ENCODE results near the gene COMMD8. TPM values are rescaled to one million over a fixed set of nuclear protein-coding genes. Genes with fewer than 3 reads are reported as not detected.

The COMMD8 gene
- total RNA-seq, 4 donors from 2014 or later, result 9.0 to 13.5 (median 10.5) TPM

DNA sequence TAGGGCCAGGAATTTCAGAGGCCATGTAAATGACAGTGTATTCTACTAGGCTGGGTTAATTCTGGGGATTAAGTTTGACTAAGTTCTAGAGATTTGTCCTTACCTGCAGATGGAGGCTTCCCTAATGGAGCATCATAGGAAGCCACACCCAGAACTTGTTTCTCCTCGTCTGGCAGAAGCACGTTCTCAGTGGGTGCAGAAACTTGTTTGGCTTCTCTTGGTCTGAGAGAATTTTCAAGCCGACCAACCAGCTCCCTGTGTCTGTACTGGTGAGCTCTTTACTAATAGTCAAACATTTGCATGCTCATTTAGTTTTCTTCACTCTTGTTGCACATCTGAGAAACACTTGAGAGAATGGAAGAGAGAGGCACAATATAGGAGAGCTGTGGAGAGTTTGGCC lies 20.7 kb upstream of the COMMD8 start:
- WGBS, 2 donors, result 55 to 67% methylated on average over 3 of the region's 3 CpGs
- H3K4me1 ChIP-seq, result peaks cover 0 to 35% (median 17%) of the 10 kb centered on the region in 4 donors
- peaks cover 0 to 4% (median 0%) of the 10 kb centered on the region in 3 donors for H3K36me3 ChIP-seq
- no peak for DNase-seq (ENCODE audit: low spot score in 2 of 2)
- TF ChIP-seq, protein P1, sequence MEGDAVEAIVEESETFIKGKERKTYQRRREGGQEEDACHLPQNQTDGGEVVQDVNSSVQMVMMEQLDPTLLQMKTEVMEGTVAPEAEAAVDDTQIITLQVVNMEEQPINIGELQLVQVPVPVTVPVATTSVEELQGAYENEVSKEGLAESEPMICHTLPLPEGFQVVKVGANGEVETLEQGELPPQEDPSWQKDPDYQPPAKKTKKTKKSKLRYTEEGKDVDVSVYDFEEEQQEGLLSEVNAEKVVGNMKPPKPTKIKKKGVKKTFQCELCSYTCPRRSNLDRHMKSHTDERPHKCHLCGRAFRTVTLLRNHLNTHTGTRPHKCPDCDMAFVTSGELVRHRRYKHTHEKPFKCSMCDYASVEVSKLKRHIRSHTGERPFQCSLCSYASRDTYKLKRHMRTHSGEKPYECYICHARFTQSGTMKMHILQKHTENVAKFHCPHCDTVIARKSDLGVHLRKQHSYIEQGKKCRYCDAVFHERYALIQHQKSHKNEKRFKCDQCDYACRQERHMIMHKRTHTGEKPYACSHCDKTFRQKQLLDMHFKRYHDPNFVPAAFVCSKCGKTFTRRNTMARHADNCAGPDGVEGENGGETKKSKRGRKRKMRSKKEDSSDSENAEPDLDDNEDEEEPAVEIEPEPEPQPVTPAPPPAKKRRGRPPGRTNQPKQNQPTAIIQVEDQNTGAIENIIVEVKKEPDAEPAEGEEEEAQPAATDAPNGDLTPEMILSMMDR (IDR thresholded peaks at IDR 0.05), result no peak
- TF ChIP-seq EP300 (IDR thresholded peaks at IDR 0.05), result no peak
- no peak for TF ChIP-seq POLR2A (IDR thresholded peaks at IDR 0.05)
- no peaks in the 10 kb centered on the region for H3K27me3 ChIP-seq
- peaks cover 0 to 4% (median 0%) of the 10 kb centered on the region in 4 donors for H3K9me3 ChIP-seq
- peak overlapping the region; percentile 84 to 98 (median 94) for H3K27ac ChIP-seq
- H3K4me3 ChIP-seq, result no peak overlapping the region

GRCh38 chr4:47483745-47484144 lies 20.2 kb upstream of the COMMD8 start:
- TF ChIP-seq EP300 (IDR thresholded peaks at IDR 0.05) (no peak), POLR2A (IDR thresholded peaks at IDR 0.05) (no peak)
- TF ChIP-seq, protein P1 (IDR thresholded peaks at IDR 0.05), result no peak
- Histone ChIP-seq H3K27ac (peak overlapping the region; percentile 84 to 98 (median 94)), H3K27me3 (no peaks in the 10 kb centered on the region), H3K4me3 (no peak overlapping the region), H3K9me3 (peaks cover 0 to 1% (median 0%) of the 10 kb centered on the region in 4 donors), H3K4me1 (peaks cover 0 to 31% (median 17%) of the 10 kb centered on the region in 4 donors), H3K36me3 (peaks cover 0 to 3% (median 0%) of the 10 kb centered on the region in 3 donors)
- WGBS, 2 donors, result 71 to 82% methylated on average over 3 of the region's 3 CpGs
- no peak for DNase-seq (ENCODE audit: low spot score in 2 of 2)

DNA sequence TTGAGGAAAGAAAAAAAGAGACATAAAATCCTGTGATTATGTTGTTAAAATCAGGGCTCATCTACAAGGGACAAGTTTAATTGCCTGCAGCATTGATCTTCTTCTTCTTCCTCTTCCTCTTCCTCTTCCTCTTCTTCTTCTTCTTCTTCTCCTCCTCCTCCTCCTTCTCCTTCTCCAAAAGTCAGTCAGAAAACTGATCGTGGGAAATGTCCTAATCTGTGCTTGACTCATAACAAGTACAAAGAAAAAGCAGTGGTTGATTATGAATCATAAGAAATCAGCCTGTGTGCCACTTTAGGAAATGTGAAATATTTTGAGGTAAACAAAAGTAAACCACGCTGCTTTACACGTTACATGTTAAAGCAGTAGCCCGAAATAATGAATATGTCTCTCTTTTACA lies 18.8 kb upstream of the COMMD8 start:
- no peaks in the 10 kb centered on the region for H3K9me3 ChIP-seq
- H3K4me3 ChIP-seq, result no peak overlapping the region
- no peaks in the 10 kb centered on the region for H3K36me3 ChIP-seq
- no peak for DNase-seq (ENCODE audit: low spot score in 2 of 2)
- no peaks in the 10 kb centered on the region for H3K27me3 ChIP-seq
- H3K27ac ChIP-seq, result peak overlapping the region in 2 of 4 donors; percentile 26 to 93
- peaks cover 0 to 23% (median 17%) of the 10 kb centered on the region in 4 donors for H3K4me1 ChIP-seq
- 69 to 72% methylated on average over 4 of the region's 4 CpGs for WGBS, 2 donors
- TF ChIP-seq EP300 (IDR thresholded peaks at IDR 0.05) (no peak), POLR2A (IDR thresholded peaks at IDR 0.05) (no peak)
- TF ChIP-seq, protein P1 (IDR thresholded peaks at IDR 0.05), result no peak

DNA sequence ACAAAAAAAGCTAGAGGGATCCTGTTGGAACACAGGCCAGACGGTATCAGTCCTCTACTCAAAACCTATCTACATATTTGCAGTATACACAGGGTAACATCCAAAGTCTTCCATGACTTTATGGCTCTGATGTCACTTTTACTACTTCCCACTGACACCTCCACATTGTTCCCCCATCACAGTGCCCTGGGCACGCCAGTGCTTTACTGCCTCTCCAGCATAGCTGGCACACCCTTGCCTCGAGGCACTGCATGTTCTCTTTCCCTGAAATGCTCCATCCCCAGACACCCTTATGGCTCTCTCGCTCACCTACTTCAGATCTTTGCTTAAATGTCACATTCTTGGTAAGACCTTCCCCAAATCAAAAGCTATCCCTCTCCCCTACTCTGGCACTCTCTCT lies 15.3 kb upstream of the COMMD8 start:
- no peaks in the 10 kb centered on the region for H3K27me3 ChIP-seq
- H3K27ac ChIP-seq, result no peak overlapping the region
- no peak overlapping the region for H3K4me3 ChIP-seq
- no peaks in the 10 kb centered on the region for H3K36me3 ChIP-seq
- WGBS, 2 donors, result 77 to 84% methylated on average over 4 of the region's 4 CpGs
- DNase-seq (ENCODE audit: low spot score in 2 of 2), result no peak
- H3K9me3 ChIP-seq, result no peaks in the 10 kb centered on the region
- peaks cover 0 to 10% (median 3%) of the 10 kb centered on the region in 4 donors for H3K4me1 ChIP-seq
- TF ChIP-seq POLR2A (IDR thresholded peaks at IDR 0.05), result no peak
- TF ChIP-seq EP300 (IDR thresholded peaks at IDR 0.05), result no peak
- TF ChIP-seq, protein P1 (IDR thresholded peaks at IDR 0.05), result no peak

DNA sequence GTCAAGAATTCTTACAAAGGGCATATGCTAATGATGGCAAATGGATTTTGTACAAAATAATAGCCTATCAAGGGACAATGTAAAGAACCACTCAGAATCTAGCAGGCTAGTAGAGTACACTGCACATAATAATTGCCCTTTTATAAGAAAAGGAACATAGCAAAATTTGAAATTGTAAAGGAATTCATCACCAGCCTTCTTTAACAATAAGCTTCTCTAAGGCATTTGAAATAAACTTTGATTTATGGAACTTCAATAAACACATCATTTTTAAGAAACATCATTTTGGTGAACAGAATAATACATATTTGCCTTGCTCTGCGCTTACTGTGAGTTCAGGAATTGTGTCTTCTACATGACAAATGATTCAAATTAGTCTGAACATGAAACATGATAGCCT lies 11.9 kb upstream of the COMMD8 start:
- Histone ChIP-seq H3K27ac (no peak overlapping the region), H3K27me3 (no peaks in the 10 kb centered on the region), H3K4me1 (no peaks in the 10 kb centered on the region), H3K4me3 (no peak overlapping the region), H3K9me3 (no peaks in the 10 kb centered on the region), H3K36me3 (no peaks in the 10 kb centered on the region)
- 65 to 68% methylated on average over 1 of the region's 1 CpG for WGBS, 2 donors
- TF ChIP-seq, protein P1 (IDR thresholded peaks at IDR 0.05), result no peak
- TF ChIP-seq EP300 (IDR thresholded peaks at IDR 0.05) (no peak), POLR2A (IDR thresholded peaks at IDR 0.05) (no peak)
- DNase-seq (ENCODE audit: low spot score in 2 of 2), result no peak
